Activated T-helper 1 cell treated with anti-CD3 and anti-CD28 coated beads, Interleukin-2, amount 50 U/mL, for 16 hours (primary cell): Measurements from ENCODE around the gene MAP2.
A peak's percentile ranks its signal among the peaks of the same experiment; 100 is the strongest.

Source experiments
- DNase-seq, 2 donors: peaks; one replicate each; pipeline ENCODE4 v3.0.0-alpha.2; 2020; ENCODE audit warnings: low read depth in 1 of 2, low spot score in 1 of 2

Gene MAP2

GRCh38 chr2:209423562-209424198 is at the start of gene MAP2:
MAP2 (plus strand) TSS chr2:209424047; CDS start chr2:209653171, 229,124 bp downstream.
- DNase-seq: peak; percentile 3 to 24

- no peak for DNase-seq
Measured at GRCh38 chr2:209376686-209377085, 47.2 kb upstream of the MAP2 start.

GRCh38 chr2:209380293-209380692 is 43.6 kb upstream of the MAP2 start:
- no peak for DNase-seq

GRCh38 chr2:209381091-209381490 is 42.8 kb upstream of the MAP2 start:
- DNase-seq: no peak

- DNase-seq: no peak
Measured at GRCh38 chr2:209382775-209383174, 41.1 kb upstream of the MAP2 start.

GRCh38 chr2:209383212-209383611 is 40.6 kb upstream of the MAP2 start:
- no peak for DNase-seq

GRCh38 chr2:209387389-209387788 is 36.5 kb upstream of the MAP2 start:
- DNase-seq: no peak

- DNase-seq: no peak
Measured at GRCh38 chr2:209388446-209389037, 35.3 kb upstream of the MAP2 start.

- no peak for DNase-seq
Measured at GRCh38 chr2:209389171-209389618, 34.7 kb upstream of the MAP2 start.

- DNase-seq: no peak
Measured at GRCh38 chr2:209390839-209391238, 33.0 kb upstream of the MAP2 start.

GRCh38 chr2:209391776-209392401 is 32.0 kb upstream of the MAP2 start:
- no peak for DNase-seq

- DNase-seq: no peak
Measured at GRCh38 chr2:209395229-209395628, 28.6 kb upstream of the MAP2 start.

GRCh38 chr2:209395652-209396051 is 28.2 kb upstream of the MAP2 start:
- DNase-seq: no peak

- no peak for DNase-seq
Measured at GRCh38 chr2:209398463-209398862, 25.4 kb upstream of the MAP2 start.

- DNase-seq: no peak
Measured at GRCh38 chr2:209401788-209402187, 22.1 kb upstream of the MAP2 start.

- no peak for DNase-seq
Measured at GRCh38 chr2:209411296-209411695, 12.6 kb upstream of the MAP2 start.

- DNase-seq: no peak
Measured at GRCh38 chr2:209411718-209412117, 12.1 kb upstream of the MAP2 start.

- DNase-seq: no peak
Measured at GRCh38 chr2:209413311-209414014, 10.4 kb upstream of the MAP2 start.

- DNase-seq: no peak
Measured at GRCh38 chr2:209416913-209417312, 6.9 kb upstream of the MAP2 start.

- no peak for DNase-seq
Measured at GRCh38 chr2:209422191-209422754, 1.6 kb upstream of the MAP2 start.

GRCh38 chr2:209424199-209424701 is 403 bp downstream of the MAP2 start:
- DNase-seq: no peak
